WTC11 (cell line): Measurements from ENCODE around the gene MYBL2. TPM values are rescaled to one million over a fixed set of nuclear protein-coding genes. Genes with fewer than 3 reads are reported as not detected.

Source experiments
- ATAC-seq: fragments of 200-7000 bp; cut with Tn5 transposase; 2 replicates; pipeline ENCODE4 v1.10.0; 2021; ENCODE audit warnings: mild to moderate bottlenecking, moderate library complexity
- CTCF ChIA-PET: fragments of 300-600 bp; sonication (Branson Sonifier 250); formaldehyde crosslinking; loops from one replicate; lab custom pipeline; 2021; ENCODE audit warnings: antibody characterized with exemption; lab: Charles Lee
- POLR2A ChIA-PET: fragments of 350-600 bp; sonication (Branson Sonifier 250); formaldehyde crosslinking; loops from one replicate; lab custom pipeline; 2021; ENCODE audit warnings: antibody characterized with exemption; lab: Charles Lee
- DNase-seq: peaks from one replicate; pipeline ENCODE4 v3.0.0; 2021; ENCODE audit warnings: low spot score
- H3K27ac Mint-ChIP-seq: 2 replicates; pipeline ENCODE4 v1.8.0; 2021; ENCODE audit warnings: mixed read lengths
- H3K27me3 Mint-ChIP-seq: 2 replicates; pipeline ENCODE4 v1.8.0; 2021; ENCODE audit warnings: low read depth, mild to moderate bottlenecking, moderate library complexity, mixed read lengths
- H3K36me3 Mint-ChIP-seq: 2 replicates; pipeline ENCODE4 v1.8.0; 2021; ENCODE audit warnings: mixed read lengths
- H3K4me1 Mint-ChIP-seq: 2 replicates; pipeline ENCODE4 v1.8.0; 2022; ENCODE audit warnings: mixed read lengths
- H3K4me3 Mint-ChIP-seq: 2 replicates; pipeline ENCODE4 v1.8.0; 2021; ENCODE audit warnings: mild to moderate bottlenecking, moderate library complexity, mixed read lengths
- H3K9me3 Mint-ChIP-seq: 2 replicates; pipeline ENCODE4 v1.8.0; 2021; ENCODE audit warnings: mixed read lengths
- AR ChIP-seq: fragments of 250-450 bp; sonication (Bioruptor Pico); IDR thresholded peaks from 2 replicates; pipeline ENCODE4 v1.9.0; 2021; ENCODE audit warnings: mild to moderate bottlenecking
- CREM ChIP-seq: sonication (generic); formaldehyde crosslinking; IDR thresholded peaks from 2 replicates; pipeline ENCODE4 v1.8.1; 2022; ENCODE audit warnings: mild to moderate bottlenecking, missing genetic modification reagents, moderate library complexity
- E2F1 ChIP-seq: sonication (generic); formaldehyde crosslinking; IDR thresholded peaks from 2 replicates; pipeline ENCODE4 v1.8.0; 2022; ENCODE audit warnings: mild to moderate bottlenecking, missing genetic modification reagents
- ELF4 ChIP-seq: sonication (generic); formaldehyde crosslinking; IDR thresholded peaks from 2 replicates; pipeline ENCODE4 v1.8.1; 2022; ENCODE audit warnings: low read depth, mild to moderate bottlenecking, moderate library complexity, missing genetic modification reagents
- ERG ChIP-seq: fragments of 250-450 bp; sonication (Bioruptor Pico); IDR thresholded peaks from 2 replicates; pipeline ENCODE4 v1.8.0; 2021; ENCODE audit warnings: mild to moderate bottlenecking
- FOXK1 ChIP-seq: sonication (generic); formaldehyde crosslinking; IDR thresholded peaks from 2 replicates; pipeline ENCODE4 v1.8.0; 2022; ENCODE audit warnings: mild to moderate bottlenecking, moderate library complexity, missing genetic modification reagents
- FOXP1 ChIP-seq: sonication (generic); formaldehyde crosslinking; IDR thresholded peaks from 2 replicates; pipeline ENCODE4 v1.8.0; 2022; ENCODE audit warnings: missing genetic modification reagents, mild to moderate bottlenecking, moderate library complexity, borderline replicate concordance
- GRHL2 ChIP-seq: fragments of 250-450 bp; sonication (Bioruptor Pico); IDR thresholded peaks from 2 replicates; pipeline ENCODE4 v1.8.0; 2022; ENCODE audit warnings: mild to moderate bottlenecking, moderate library complexity; ENCODE audit not compliant: insufficient replicate concordance, severe bottlenecking
- MYBL2 ChIP-seq: sonication (generic); formaldehyde crosslinking; IDR thresholded peaks from 2 replicates; pipeline ENCODE4 v1.8.1; 2023; ENCODE audit warnings: mild to moderate bottlenecking, moderate library complexity, missing genetic modification reagents
- NR1H2 ChIP-seq: sonication (generic); formaldehyde crosslinking; IDR thresholded peaks from 2 replicates; pipeline ENCODE4 v1.9.0; 2021; ENCODE audit warnings: mild to moderate bottlenecking, moderate library complexity, missing genetic modification reagents
- NR2C2 ChIP-seq: sonication (generic); formaldehyde crosslinking; IDR thresholded peaks from 2 replicates; pipeline ENCODE4 v1.8.0; 2022; ENCODE audit warnings: mild to moderate bottlenecking, missing genetic modification reagents
- RELA ChIP-seq: sonication (generic); formaldehyde crosslinking; IDR thresholded peaks from 2 replicates; pipeline ENCODE4 v1.8.1; 2022; ENCODE audit warnings: missing genetic modification reagents, mild to moderate bottlenecking, borderline replicate concordance
- RORB ChIP-seq: fragments of 250-450 bp; sonication (Bioruptor Pico); IDR thresholded peaks from 2 replicates; pipeline ENCODE4 v1.9.0; 2021; ENCODE audit warnings: mild to moderate bottlenecking
- SMAD3 ChIP-seq: sonication (generic); formaldehyde crosslinking; IDR thresholded peaks from 2 replicates; pipeline ENCODE4 v1.8.0; 2022; ENCODE audit warnings: missing genetic modification reagents, mild to moderate bottlenecking, borderline replicate concordance
- SMAD4 ChIP-seq: sonication (generic); formaldehyde crosslinking; IDR thresholded peaks from 2 replicates; pipeline ENCODE4 v1.8.0; 2022; ENCODE audit warnings: mild to moderate bottlenecking, missing genetic modification reagents
- SOX15 ChIP-seq: fragments of 250-450 bp; sonication (Bioruptor Pico); IDR thresholded peaks from 2 replicates; pipeline ENCODE4 v1.9.0; 2021; ENCODE audit warnings: mild to moderate bottlenecking
- TEAD4 ChIP-seq: sonication (generic); formaldehyde crosslinking; IDR thresholded peaks from 2 replicates; pipeline ENCODE4 v1.8.0; 2022; ENCODE audit warnings: mild to moderate bottlenecking, missing genetic modification reagents
- ZMAT4 ChIP-seq: fragments of 250-450 bp; sonication (Bioruptor Pico); IDR thresholded peaks from 2 replicates; pipeline ENCODE4 v1.9.0; 2021; ENCODE audit warnings: mild to moderate bottlenecking
- ZNF232 ChIP-seq: sonication (generic); formaldehyde crosslinking; IDR thresholded peaks from 2 replicates; pipeline ENCODE4 v1.8.0; 2022; ENCODE audit warnings: mild to moderate bottlenecking, missing genetic modification reagents
- total RNA-seq: library from RNA; stranded (reverse); gene quantifications from 3 replicates; pipeline ENCODE4 v1.2.3, GENCODE V29; 2021
- TF ChIP-seq, protein P1 (sequence below): sonication (generic); formaldehyde crosslinking; IDR thresholded peaks from 2 replicates; pipeline ENCODE4 v1.8.0; 2023; ENCODE audit warnings: missing genetic modification reagents
- TF ChIP-seq, protein P2 (sequence below): sonication (generic); formaldehyde crosslinking; IDR thresholded peaks from 2 replicates; pipeline ENCODE4 v1.8.1; 2022; ENCODE audit warnings: low read depth, missing genetic modification reagents, borderline replicate concordance
- TF ChIP-seq, protein P3 (sequence below): sonication (generic); formaldehyde crosslinking; IDR thresholded peaks from 2 replicates; pipeline ENCODE4 v1.8.1; 2022; ENCODE audit warnings: missing genetic modification reagents, borderline replicate concordance

Gene MYBL2
- total RNA-seq, 1 experiment from 2014 or later: 166 TPM

DNA sequence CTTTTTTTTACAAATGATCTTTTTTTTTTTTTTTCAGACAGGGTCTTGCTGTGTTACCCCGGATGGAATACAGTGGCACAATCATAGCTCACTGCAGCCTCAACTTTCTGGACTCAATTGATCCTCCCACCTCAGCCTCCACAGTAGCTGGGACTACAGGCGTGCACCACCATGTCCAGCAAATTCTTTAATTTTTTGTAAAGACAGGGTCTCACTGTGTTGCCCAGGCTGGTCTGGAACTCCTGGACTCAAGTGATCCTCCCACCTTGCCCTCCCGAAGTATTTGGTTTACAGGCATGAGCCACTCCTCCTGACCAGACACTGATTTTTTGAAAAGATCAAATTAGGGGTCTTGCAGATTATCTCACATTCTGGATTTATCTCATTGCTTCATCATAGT is 11.0 kb upstream of the MYBL2 start (continued):
- no peak for TF ChIP-seq FOXK1 (CRISPR knock-in tag)

- H3K9me3 Mint-ChIP-seq: no peaks in the 10 kb centered on the region
- no peaks in the 10 kb centered on the region for H3K36me3 Mint-ChIP-seq
- peak overlapping the region; percentile 92 for H3K27ac Mint-ChIP-seq
- CTCF ChIA-PET: interaction anchor here (0.7 to 1.5 kb wide), 4 partner anchors 9 to 320 kb away, joined by 3 to 4 read pairs (median 3); partner anchors contain the start of gene IFT52
- peaks cover 7% of the 10 kb centered on the region; the same call in 1 of the 2 replicates for H3K4me1 Mint-ChIP-seq
- H3K27me3 Mint-ChIP-seq: no peaks in the 10 kb centered on the region; the same call in 1 of the 2 replicates
- DNase-seq (no peak), ATAC-seq (no peak)
- peak overlapping the region; percentile 93 for H3K4me3 Mint-ChIP-seq
- TF ChIP-seq, protein P1, sequence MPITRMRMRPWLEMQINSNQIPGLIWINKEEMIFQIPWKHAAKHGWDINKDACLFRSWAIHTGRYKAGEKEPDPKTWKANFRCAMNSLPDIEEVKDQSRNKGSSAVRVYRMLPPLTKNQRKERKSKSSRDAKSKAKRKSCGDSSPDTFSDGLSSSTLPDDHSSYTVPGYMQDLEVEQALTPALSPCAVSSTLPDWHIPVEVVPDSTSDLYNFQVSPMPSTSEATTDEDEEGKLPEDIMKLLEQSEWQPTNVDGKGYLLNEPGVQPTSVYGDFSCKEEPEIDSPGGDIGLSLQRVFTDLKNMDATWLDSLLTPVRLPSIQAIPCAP: no peak
- TF ChIP-seq NR1H2 (CRISPR knock-in tag) (no peak), SOX15 (CRISPR knock-in tag) (no peak), RELA (CRISPR knock-in tag) (no peak), ELF4 (CRISPR knock-in tag) (no peak), CREM (no peak), MYBL2 (CRISPR knock-in tag) (no peak), SMAD3 (CRISPR knock-in tag) (no peak), RORB (CRISPR knock-in tag) (no peak), AR (no peak), FOXK1 (CRISPR knock-in tag) (no peak), ZNF232 (CRISPR knock-in tag) (no peak), GRHL2 (no peak)
- TF ChIP-seq, protein P2, sequence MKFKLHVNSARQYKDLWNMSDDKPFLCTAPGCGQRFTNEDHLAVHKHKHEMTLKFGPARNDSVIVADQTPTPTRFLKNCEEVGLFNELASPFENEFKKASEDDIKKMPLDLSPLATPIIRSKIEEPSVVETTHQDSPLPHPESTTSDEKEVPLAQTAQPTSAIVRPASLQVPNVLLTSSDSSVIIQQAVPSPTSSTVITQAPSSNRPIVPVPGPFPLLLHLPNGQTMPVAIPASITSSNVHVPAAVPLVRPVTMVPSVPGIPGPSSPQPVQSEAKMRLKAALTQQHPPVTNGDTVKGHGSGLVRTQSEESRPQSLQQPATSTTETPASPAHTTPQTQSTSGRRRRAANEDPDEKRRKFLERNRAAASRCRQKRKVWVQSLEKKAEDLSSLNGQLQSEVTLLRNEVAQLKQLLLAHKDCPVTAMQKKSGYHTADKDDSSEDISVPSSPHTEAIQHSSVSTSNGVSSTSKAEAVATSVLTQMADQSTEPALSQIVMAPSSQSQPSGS: no peak
- TF ChIP-seq, protein P3, sequence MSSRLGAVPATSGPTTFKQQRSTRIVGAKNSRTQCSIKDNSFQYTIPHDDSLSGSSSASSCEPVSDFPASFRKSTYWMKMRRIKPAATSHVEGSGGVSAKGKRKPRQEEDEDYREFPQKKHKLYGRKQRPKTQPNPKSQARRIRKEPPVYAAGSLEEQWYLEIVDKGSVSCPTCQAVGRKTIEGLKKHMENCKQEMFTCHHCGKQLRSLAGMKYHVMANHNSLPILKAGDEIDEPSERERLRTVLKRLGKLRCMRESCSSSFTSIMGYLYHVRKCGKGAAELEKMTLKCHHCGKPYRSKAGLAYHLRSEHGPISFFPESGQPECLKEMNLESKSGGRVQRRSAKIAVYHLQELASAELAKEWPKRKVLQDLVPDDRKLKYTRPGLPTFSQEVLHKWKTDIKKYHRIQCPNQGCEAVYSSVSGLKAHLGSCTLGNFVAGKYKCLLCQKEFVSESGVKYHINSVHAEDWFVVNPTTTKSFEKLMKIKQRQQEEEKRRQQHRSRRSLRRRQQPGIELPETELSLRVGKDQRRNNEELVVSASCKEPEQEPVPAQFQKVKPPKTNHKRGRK: no peak
- POLR2A ChIA-PET: no interaction called here
Measured at GRCh38 chr20:43658069-43658722, 8.7 kb upstream of the MYBL2 start.

GRCh38 chr20:43658723-43659419 is 8.0 kb upstream of the MYBL2 start:
- DNase-seq (no peak), ATAC-seq (peak; percentile 10; the same call in 1 of the 2 replicates)
- Mint-ChIP-seq H3K4me3 (0 out of 2 replicates have a peak overlapping the region, but pooled peaks have one; percentile 93), H3K36me3 (no peaks in the 10 kb centered on the region), H3K27me3 (no peaks in the 10 kb centered on the region; the same call in 1 of the 2 replicates), H3K27ac (no peak overlapping the region), H3K4me1 (peaks cover 7% of the 10 kb centered on the region; the same call in 1 of the 2 replicates), H3K9me3 (no peaks in the 10 kb centered on the region)
- POLR2A ChIA-PET: no interaction called here
- CTCF ChIA-PET: interaction anchor here (0.7 to 1.5 kb wide), 4 partner anchors 9 to 319 kb away, joined by 3 to 4 read pairs (median 3); partner anchors contain the start of gene IFT52
- TF ChIP-seq MYBL2 (CRISPR knock-in tag) (no peak), TEAD4 (CRISPR knock-in tag) (no peak), SMAD4 (CRISPR knock-in tag) (no peak), FOXP1 (CRISPR knock-in tag) (no peak), ERG (no peak), SOX15 (CRISPR knock-in tag) (no peak), ZMAT4 (no peak), NR2C2 (CRISPR knock-in tag) (no peak), E2F1 (CRISPR knock-in tag) (no peak)
